HG03064 (cell line): ENCODE results near the gene USP40.

Source experiments
- ATAC-seq: cut with Tn5 transposase; IDR thresholded peaks from one replicate; pipeline ENCODE4 v1.9.1; 2021; ENCODE audit warnings: low read depth; ENCODE audit not compliant: unreplicated experiment

Gene USP40

DNA sequence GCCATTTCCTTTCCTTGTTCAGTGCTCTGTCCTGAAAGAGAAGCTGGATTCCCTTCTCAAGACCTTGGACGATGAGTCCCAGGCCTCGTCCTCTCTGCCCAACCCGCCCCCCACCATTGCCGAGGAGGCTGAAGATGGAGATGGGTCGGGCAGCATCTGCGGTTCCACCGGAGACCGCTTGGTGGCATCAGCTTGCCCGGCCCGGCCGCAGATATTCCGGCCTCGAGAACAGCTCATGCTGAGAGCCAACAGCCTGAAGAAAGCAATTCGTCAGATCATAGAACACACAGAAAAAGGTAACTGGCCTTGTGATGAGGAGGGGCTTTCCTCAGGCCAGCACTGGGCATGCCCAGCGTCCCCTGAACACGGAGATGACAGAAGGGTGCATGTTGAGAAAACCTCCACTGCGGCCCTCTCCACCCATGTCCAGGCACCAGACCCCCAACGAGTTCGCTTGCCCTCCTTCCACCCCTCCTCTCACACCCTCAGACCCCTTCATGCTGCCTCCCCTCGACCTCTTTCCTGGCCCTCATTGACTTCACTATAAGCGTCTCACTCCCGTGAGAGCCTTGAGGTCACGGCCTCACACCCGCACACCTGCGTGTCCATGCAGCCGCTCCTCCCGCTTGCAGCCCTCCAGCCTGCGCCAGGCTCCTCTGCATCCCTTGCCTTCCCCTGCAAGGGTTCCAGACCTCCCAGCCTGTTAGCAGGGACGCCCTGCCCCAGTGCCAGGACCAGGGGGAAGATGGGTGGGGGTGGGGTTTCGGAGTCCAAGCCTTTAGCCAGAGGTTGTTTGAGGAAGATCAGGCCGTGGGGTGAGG lies 117.3 kb downstream of the USP40 start:
- ATAC-seq = no peak

GRCh38 chr2:233448575-233448974 lies 118.0 kb downstream of the USP40 start:
- no peak for ATAC-seq

DNA sequence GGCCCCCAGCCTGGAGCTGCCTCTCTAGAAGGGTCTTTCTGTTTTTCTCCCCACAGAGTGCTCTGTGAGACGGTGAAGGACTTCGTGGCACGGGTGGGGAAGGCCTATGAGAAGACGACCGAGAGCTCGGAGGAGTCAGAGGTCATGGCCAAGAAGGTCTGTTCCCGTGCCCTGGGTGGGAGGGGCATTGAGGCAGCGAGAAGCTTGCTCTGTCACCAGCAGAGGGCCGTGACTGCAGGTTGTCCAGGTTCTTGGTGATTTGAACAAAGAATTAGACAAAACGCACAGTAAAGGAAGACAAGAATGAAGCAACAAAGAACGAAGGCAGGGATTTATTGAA lies 118.4 kb downstream of the USP40 start:
- ATAC-seq = no peak

DNA sequence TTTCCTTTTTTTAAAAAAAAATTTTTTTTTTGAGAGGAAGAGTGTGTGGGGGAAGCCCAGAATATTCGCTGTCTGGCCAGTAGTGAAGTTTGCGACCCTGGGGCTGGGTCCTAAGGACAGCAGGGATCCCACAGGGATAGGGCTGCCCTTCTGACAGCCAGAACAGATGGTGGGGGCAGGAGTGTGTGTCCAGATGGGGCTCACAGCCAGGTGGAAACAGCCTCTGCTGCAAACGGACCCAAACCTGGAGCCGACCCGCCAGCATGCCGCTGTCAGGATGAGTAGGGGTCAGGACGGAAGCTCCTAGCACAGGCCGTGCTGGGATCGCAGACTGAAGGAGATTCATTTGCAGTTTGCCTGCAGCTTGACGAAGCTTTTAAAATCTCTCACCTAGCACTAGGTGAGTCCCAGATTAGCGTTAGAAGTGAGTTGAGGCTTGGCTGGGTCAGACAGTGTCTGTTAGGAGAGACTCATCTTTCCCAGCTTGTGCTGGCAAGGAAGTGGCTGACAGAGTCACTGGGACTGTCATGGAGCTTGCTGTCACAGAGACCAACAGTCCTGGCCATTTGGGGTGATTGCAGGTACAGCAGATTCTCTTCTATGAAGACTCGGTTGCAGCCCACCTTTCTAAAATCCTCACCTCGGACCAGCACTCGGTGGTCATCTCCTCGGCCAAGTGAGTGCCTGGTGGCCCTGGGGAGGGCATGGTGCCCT lies 118.9 kb downstream of the USP40 start:
- ATAC-seq = no peak

DNA sequence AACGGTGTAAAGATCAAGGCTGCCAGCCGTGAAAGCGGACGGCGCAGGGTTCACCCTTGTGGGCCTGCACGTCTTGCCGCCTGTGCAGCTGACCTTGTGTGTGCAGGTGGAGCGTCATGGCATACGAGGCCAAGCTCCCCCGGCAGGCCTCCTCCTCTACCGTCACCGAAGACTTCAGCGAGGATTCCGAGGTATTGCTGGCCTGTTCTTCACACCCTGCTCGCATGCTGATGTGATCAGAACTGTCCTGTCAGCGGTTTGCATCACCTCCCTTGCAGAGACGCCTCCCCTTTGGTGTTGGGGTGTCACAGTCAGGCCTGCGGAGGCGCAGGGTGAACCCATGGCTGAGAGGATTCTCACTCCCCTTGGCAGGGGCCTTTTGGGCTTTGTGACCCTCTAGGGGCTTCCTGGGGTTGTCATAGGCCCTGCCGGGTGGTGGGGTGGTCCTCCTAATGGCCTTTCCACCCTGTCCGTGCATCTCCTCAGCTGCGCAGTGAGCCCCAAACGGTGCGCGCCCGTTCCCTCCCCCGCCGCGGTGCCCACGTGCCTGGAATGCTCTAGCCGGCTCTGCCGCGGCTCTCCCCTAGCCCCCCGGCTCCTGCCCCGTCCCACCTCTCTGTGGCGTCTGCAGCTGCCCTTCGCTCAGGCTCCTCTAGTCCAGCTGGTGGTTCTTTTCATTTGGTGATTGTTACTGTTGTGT lies 119.8 kb downstream of the USP40 start:
- no peak for ATAC-seq

- ATAC-seq = no peak
These were observed 120.5 kb downstream of the USP40 start for GRCh38 chr2:233446121-233446520.

GRCh38 chr2:233445152-233445830 lies 121.3 kb downstream of the USP40 start:
- no peak for ATAC-seq

GRCh38 chr2:233444501-233444900 lies 122.1 kb downstream of the USP40 start:
- no peak for ATAC-seq

- no peak for ATAC-seq
These were observed 122.9 kb downstream of the USP40 start for GRCh38 chr2:233443511-233444183.

DNA sequence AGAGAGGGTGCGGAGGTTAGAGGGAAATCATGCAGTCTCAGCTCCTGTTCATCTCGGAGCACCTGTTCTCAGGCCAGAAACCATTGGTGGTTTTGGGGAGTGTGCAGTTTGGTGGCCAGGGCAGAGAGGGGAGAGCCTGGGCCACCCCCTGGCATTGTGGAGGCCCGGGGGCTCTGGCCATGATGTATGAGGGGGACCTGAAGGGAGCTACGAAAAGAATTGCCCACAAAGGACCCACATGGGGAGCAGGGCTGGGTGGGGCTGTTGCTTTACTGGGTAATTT lies 124.6 kb downstream of the USP40 start:
- ATAC-seq = no peak

- no peak for ATAC-seq
These were observed 125.2 kb downstream of the USP40 start for GRCh38 chr2:233441161-233442027.

- no peak for ATAC-seq
These were observed 125.9 kb downstream of the USP40 start for GRCh38 chr2:233440714-233441113.

DNA sequence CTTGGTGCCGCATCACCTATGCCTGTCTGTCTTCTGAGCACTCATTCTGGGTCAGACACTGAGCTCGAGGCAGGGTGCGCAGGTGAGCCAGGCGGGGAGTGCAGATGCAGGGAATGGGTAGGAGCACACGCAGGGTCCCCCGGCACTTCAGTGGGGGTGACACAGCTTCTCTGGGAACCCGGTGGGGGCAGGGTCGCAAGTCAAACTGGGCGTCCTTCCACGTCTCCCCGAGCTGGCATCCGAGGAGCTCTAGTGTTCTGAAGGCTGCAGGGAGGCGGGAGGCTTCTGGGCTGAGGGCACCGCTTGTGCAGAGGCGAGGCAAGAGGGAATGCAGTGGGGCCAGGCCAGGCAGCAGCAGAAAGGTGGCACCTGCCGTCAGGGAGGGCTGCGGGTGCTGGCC lies 126.3 kb downstream of the USP40 start:
- no peak for ATAC-seq

- ATAC-seq = no peak
These were observed 127.4 kb downstream of the USP40 start for GRCh38 chr2:233439191-233439590.

DNA sequence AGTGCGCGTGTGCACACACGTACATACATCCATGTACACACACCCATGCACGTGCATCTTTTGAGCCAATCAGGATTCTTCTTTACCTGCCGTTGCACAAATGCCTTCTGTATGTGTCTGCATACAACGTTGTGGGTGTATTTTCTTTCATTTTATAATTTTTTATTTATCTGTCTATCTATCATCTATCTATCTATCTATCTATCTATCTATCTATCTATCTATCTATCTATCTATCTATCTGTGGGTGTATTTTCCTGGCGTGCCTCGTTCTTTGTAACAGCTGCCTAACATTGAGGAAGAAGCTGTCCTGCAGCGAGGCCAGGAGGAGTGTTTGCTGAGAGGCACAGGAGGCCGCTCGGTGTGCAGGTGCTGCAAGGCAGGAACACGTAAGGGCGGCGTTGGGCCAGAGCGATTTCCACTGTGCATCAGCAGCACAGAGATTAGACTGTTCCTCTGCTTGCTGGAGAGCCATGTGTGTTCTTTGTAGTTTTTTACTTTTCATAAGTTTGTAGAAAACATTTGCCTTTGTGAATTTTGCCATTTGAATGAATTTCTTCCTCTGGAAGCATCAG lies 127.9 kb downstream of the USP40 start:
- no peak for ATAC-seq

- no peak for ATAC-seq
These were observed 129.1 kb downstream of the USP40 start for GRCh38 chr2:233437439-233437955.

DNA sequence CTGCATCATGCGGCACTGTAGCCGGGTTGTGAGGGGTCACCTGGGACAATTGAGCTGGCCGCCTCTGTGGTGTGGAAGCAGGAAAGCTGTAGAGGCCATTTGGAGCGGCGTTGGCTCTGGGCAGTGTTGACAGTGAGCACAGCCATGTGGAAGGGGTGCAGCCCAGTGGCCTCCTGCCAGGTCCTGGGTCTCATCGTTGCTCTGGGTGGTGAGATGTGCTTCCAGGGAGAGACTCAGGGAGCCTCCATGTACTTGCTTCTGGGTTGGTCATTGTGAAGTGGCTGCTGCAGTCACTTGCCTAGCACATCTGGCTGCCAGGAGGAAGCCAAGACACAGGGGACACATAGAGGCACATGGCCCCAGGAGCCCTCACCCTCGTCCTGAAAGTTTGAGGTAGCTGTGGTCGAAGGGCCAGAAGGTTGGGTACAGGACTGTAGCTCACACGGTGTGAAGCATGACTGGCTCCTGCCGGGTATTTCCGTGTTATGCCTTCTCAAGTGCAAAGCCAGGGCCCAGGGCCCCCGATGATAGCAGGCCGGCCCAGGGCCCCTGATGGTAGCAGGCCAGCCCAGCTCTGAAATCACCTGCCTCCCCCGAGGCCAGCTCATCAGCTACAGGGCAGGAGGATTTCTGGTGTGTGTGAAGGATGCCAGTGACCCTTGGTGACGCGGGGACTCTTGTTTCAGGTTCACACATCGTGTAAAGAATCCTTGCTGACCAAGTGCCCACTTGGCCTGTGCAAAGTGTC lies 129.7 kb downstream of the USP40 start:
- ATAC-seq = no peak

- no peak for ATAC-seq
These were observed 130.4 kb downstream of the USP40 start for GRCh38 chr2:233436191-233436581.
